DOHH2 (cell line): ENCODE results near the gene PCDHA7.

Source experiments
- CTCF ChIP-seq: fragments of 200-600 bp; sonication (generic); IDR thresholded peaks from one replicate; pipeline ENCODE4 v1.5.1; 2014; ENCODE audit warnings: antibody characterized with exemption, mild to moderate bottlenecking, low read depth, low read length; ENCODE audit not compliant: poor library complexity, severe bottlenecking
- EZH2phosphoT487 ChIP-seq: fragments of 200-600 bp; sonication (generic); IDR thresholded peaks from 2 replicates; pipeline ENCODE4 v1.6.1; 2017; ENCODE audit warnings: borderline replicate concordance, mild to moderate bottlenecking, antibody characterized with exemption, low read length, moderate library complexity, mixed read lengths

DNA sequence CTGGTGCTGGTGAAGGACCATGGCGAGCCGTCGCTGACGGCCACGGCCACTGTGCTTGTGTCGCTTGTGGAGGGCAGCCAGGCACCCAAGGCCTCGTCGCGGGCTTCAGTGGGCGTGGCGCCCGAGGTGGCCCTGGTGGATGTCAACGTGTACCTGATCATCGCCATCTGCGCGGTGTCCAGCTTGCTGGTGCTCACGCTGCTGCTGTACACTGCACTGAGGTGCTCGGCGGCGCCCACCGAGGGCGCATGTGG is 23.8 kb downstream of the PCDHA7 start:
- TF ChIP-seq CTCF (no peak), EZH2phosphoT487 (no peak)
